Chondrocyte (in vitro differentiated cells): Measurements from ENCODE around the gene CBX4. TPM values are rescaled to one million over a fixed set of nuclear protein-coding genes. Genes with fewer than 3 reads are reported as not detected.

ENCODE experiments used
- DNase-seq: peaks from one replicate; pipeline ENCODE4 v3.0.0; 2021; ENCODE audit warnings: mixed read lengths, low spot score
- H3K27ac Mint-ChIP-seq: one replicate; pipeline ENCODE4 v1.8.0; 2021; ENCODE audit warnings: mild to moderate bottlenecking, moderate library complexity, mixed read lengths; ENCODE audit not compliant: unreplicated experiment
- H3K27me3 Mint-ChIP-seq: 2 replicates; pipeline ENCODE4 v1.8.0; 2021; ENCODE audit warnings: low read depth, mixed read lengths
- H3K36me3 Mint-ChIP-seq: 2 replicates; pipeline ENCODE4 v1.8.0; 2021; ENCODE audit warnings: low read depth, mixed read lengths
- H3K4me1 Mint-ChIP-seq: 2 replicates; pipeline ENCODE4 v1.8.0; 2021; ENCODE audit warnings: low read depth, mild to moderate bottlenecking, mixed read lengths
- H3K4me3 Mint-ChIP-seq: one replicate; pipeline ENCODE4 v1.8.0; 2021; ENCODE audit warnings: mild to moderate bottlenecking, moderate library complexity, mixed read lengths; ENCODE audit not compliant: unreplicated experiment
- H3K9me3 Mint-ChIP-seq: 2 replicates; pipeline ENCODE4 v1.8.0; 2021; ENCODE audit warnings: low read depth, mixed read lengths
- total RNA-seq: library from RNA; stranded (reverse); gene quantifications from 3 replicates; pipeline ENCODE4 v1.2.1, GENCODE V29; 2021
- TF ChIP-seq, protein P1 (sequence below): fragments of 200-600 bp; sonication (generic); IDR thresholded peaks from 2 replicates; pipeline ENCODE4 v1.5.0; 2021; ENCODE audit warnings: antibody characterized with exemption, mild to moderate bottlenecking, moderate library complexity

Gene CBX4
- total RNA-seq, 1 donor from 2014 or later: 26.8 TPM

DNA sequence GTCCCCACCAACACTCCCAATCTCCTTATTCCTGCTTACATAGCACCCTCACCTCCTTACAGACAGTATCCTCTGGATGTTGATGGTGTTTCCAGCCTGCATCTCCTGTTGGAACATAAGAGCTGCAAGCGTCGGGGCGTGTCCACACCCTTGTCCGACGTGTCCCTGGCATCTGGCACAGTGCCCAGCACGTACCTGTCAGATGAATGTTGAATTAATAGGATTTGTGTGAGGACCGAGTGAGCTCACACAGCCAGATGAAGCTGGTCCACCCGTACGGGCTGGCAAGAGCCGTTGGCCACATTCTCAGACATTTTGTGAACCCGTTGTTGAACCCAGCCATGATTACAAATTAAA, 12.2 kb upstream of the CBX4 start:
- H3K4me1 Mint-ChIP-seq: peaks cover 9% of the 10 kb centered on the region
- TF ChIP-seq, protein P1, sequence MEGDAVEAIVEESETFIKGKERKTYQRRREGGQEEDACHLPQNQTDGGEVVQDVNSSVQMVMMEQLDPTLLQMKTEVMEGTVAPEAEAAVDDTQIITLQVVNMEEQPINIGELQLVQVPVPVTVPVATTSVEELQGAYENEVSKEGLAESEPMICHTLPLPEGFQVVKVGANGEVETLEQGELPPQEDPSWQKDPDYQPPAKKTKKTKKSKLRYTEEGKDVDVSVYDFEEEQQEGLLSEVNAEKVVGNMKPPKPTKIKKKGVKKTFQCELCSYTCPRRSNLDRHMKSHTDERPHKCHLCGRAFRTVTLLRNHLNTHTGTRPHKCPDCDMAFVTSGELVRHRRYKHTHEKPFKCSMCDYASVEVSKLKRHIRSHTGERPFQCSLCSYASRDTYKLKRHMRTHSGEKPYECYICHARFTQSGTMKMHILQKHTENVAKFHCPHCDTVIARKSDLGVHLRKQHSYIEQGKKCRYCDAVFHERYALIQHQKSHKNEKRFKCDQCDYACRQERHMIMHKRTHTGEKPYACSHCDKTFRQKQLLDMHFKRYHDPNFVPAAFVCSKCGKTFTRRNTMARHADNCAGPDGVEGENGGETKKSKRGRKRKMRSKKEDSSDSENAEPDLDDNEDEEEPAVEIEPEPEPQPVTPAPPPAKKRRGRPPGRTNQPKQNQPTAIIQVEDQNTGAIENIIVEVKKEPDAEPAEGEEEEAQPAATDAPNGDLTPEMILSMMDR: no peak
- H3K27me3 Mint-ChIP-seq: peaks cover 4% of the 10 kb centered on the region
- no peak overlapping the region for H3K4me3 Mint-ChIP-seq
- DNase-seq: no peak
- H3K27ac Mint-ChIP-seq: no peak overlapping the region
- no peaks in the 10 kb centered on the region for H3K9me3 Mint-ChIP-seq
- H3K36me3 Mint-ChIP-seq: no peaks in the 10 kb centered on the region

DNA sequence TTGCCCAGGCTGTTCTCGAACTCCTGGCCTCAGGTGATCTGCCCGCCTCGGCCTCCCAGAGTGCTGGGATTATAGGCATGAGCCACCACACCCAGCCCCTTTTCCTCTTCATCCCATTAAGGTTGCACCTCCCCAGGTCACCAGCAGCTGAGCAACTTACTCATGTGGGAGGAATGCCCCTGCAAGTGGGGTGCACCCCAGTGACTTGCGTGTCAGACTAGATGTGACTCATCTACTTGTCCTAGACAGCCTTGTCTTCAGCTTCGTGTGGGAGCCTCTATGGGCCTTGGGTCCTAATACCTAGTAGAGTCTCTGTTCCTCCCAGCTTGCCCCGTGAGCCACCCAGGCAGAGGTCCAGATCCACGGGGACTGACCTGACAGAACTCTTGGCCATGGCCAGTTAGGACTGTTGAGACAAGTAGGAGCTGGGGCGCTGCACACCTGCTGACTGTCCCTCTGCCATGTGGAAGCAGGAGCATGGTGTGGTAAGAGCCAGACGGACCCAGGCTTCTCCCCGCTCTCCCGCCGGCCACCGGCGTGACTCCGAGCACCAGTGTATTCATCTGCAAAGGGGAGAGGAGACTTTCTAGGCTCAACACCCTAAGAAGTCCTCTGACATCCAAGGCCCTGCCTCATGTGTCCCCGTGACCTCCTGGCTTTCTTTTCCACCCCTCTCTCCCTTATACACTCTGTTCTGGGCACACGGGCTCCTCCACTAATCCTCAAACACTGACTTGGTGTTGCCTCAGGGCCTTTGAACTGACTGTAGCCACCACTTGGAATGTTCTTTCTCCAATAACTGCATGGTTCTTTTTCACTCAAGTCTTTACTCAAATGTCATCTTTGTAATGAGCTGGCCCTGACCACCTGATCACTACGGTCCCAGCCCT, 11.6 kb upstream of the CBX4 start:
- Mint-ChIP-seq H3K9me3 (no peaks in the 10 kb centered on the region), H3K4me1 (peaks cover 11% of the 10 kb centered on the region), H3K27me3 (peaks cover 4% of the 10 kb centered on the region), H3K36me3 (no peaks in the 10 kb centered on the region), H3K27ac (no peak overlapping the region), H3K4me3 (no peak overlapping the region)
- no peak for DNase-seq
- TF ChIP-seq, protein P1: no peak

DNA sequence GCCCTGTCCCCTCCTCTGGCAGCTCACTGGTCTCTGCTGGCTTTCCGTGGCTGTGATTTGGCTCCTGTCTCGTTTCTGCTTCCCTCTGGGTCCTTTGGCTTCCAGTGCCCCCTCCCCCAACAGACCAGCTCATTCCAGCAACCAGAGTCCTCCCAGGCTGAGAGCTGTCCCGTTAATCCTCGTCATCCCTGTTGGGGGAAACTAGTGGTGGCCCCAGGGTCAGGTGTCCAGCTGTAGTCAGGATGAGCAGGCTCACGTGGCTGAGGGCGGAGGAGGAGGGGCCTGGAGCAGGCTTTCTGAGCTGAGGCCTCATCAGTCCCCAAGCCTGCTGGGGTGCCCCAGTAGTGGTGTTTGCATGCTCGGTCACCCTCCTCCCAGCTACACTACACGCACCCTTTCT, 10.7 kb upstream of the CBX4 start:
- Mint-ChIP-seq H3K27me3 (peaks cover 4% of the 10 kb centered on the region), H3K27ac (no peak overlapping the region), H3K4me3 (no peak overlapping the region), H3K36me3 (no peaks in the 10 kb centered on the region), H3K9me3 (no peaks in the 10 kb centered on the region), H3K4me1 (peaks cover 19% of the 10 kb centered on the region)
- TF ChIP-seq, protein P1: no peak
- no peak for DNase-seq

DNA sequence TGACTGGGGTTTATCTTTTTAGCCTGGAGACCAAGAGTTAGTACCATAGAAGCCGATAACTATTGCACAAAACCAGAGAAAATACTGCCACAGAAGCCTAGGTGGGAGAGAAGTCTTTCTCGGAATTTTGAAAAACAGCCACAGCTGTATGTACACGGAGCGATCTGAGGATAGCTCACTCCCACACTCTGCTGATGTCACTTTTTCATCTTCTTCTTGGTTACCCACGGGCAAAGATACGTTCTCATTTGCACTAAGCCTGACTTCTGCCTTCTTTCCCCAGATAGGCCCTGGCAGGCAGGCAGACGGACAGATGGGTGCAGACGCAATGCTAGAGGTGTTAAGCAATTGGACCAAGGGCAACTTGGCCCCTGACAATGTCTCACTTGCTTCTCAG, 9.1 kb upstream of the CBX4 start:
- H3K9me3 Mint-ChIP-seq: no peaks in the 10 kb centered on the region

DNA sequence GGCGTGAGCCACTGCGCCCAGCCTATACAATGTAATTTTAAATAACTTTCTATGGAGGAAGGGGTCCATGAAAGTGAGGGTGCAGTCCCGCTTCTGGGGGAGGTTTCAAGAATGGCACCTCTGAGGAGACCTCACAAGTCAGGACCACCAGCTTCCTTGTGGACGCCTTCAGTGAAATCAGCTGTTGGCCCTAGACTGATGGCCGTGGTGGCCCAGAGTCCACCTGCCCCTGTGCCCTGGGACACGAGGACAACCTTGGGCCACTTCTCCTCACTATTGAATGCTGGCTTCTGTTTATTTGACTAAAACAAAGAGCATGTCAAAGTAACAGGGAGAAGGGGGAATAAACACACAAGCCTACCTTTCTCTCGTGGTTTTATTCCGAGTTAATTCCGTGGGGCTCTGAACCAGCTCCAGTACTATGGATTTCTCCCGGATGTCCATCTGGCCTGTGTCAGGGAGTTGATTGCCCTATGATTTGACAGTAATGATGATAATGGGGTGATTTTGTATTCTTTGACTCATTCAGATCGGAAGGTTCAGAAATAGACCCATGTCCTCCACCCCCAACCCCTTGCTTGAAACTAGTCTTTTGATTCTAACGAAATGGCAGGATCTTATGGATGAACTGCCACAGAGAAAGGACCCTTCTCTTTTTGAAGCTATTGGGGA, 8.6 kb upstream of the CBX4 start:
- Mint-ChIP-seq H3K27me3 (peaks cover 1% of the 10 kb centered on the region), H3K4me1 (peaks cover 25% of the 10 kb centered on the region), H3K4me3 (no peak overlapping the region), H3K36me3 (no peaks in the 10 kb centered on the region), H3K9me3 (no peaks in the 10 kb centered on the region), H3K27ac (no peak overlapping the region)
- TF ChIP-seq, protein P1: no peak
- no peak for DNase-seq

More for the DNA sequence above, 9.1 kb upstream of the CBX4 start:
- TF ChIP-seq, protein P1: no peak
- DNase-seq: no peak
- no peak overlapping the region for H3K27ac Mint-ChIP-seq
- H3K27me3 Mint-ChIP-seq: no peaks in the 10 kb centered on the region
- H3K4me3 Mint-ChIP-seq: no peak overlapping the region
- no peaks in the 10 kb centered on the region for H3K36me3 Mint-ChIP-seq
- peaks cover 23% of the 10 kb centered on the region for H3K4me1 Mint-ChIP-seq
